ENCODE measurements around the gene MYH14. TPM values are rescaled to one million over a fixed set of nuclear protein-coding genes. Genes with fewer than 3 reads are reported as not detected.

Gene MYH14
- total and polyA plus RNA-seq, 2 of the 4 experiments (the other 2 are of a cell fraction) = not detected

DNA sequence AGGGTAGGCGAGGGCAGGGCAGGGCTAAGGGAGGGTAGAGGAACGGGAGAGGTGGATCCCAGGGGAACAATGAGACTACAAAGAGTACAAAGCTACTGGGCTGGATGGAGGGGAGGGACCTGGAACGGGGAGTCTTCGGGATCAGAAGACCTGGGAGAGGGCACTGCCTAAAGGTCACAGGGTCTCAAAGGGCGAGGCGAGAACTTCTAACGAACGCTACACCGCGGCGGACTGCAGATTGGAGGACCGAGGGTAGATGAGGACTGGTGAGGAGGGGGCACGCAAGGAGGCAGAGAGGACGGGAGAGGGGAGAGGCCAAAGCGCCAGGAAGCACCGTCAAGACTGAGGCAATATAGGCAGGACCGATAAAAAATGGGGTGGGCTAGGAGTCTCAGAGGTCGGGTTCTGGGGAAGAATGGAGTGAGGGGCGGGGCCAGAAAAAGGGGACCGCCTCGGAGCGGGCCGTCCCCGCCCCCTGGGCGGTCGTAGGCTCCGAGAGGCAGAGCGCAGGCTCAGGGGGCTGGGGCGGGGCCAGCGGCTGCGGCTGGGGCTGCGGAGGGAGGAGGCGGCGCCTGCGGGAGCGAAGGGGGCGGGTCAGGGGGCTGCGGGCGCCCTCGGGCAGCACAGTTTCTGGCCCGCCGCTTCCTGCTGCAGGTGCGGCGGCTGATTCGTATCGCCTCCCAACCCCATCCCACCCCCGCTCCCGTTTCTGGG is 127.1 kb downstream of the MYH14 start:
- no peak overlapping the region for H3K18ac ChIP-seq (ENCODE audit: low read depth, low read length)
- H2BK120ac ChIP-seq (ENCODE audit: low read depth, low read length) = no peak overlapping the region
- no peaks in the 10 kb centered on the region for H3K4me1 ChIP-seq (ENCODE audit: control insufficient read depth, insufficient read depth, low read length)
- BruUV-seq (replicated peaks) = no TSS peak
- H2AK5ac ChIP-seq (ENCODE audit: low read depth, low read length) = no peak overlapping the region
- no peaks in the 10 kb centered on the region for H3K79me1 ChIP-seq (ENCODE audit: low read depth in 1 of 2, low read length in 2 of 2)
- 2% methylated on average over 29 of the region's 48 CpGs; no CpG with 5 or more reads in 1 of the 2 experiments for WGBS, 2 experiments (ENCODE audit: extremely low coverage in 2 of 2, insufficient read length in 1 of 2)
- H3K27ac ChIP-seq (ENCODE audit: insufficient read depth, low read length) = no peak overlapping the region
- no peak overlapping the region for H4K5ac ChIP-seq (ENCODE audit: low read depth, low read length)
- no peak overlapping the region for H3K4ac ChIP-seq (ENCODE audit: low read depth, low read length)
- dilution Hi-C loops (cut with HindIII; ENCODE audit: low sequenced_read_pairs, unreplicated experiment) = no loop called here
- H3K14ac ChIP-seq (replicated peaks; ENCODE audit: low read depth, low read length) = no peak overlapping the region
- H2AK9ac ChIP-seq (replicated peaks; ENCODE audit: low read depth, low read length, poor library complexity) = no peak overlapping the region
- intact Hi-C loops (cut with micrococcal nuclease) = no loop called here
- H3K9me1 ChIP-seq (ENCODE audit: insufficient read depth, low read length) = no peaks in the 10 kb centered on the region; the same call in 1 of the 2 replicates
- no peak overlapping the region for H3K4me3 ChIP-seq (ENCODE audit: insufficient read depth, low read depth, low read length)
- H4K91ac ChIP-seq (ENCODE audit: insufficient read depth, low read depth, low read length) = no peak overlapping the region
- no peak overlapping the region for H3K4me2 ChIP-seq (ENCODE audit: low read depth, low read length)
- peak; percentile 1 for DNase-seq
- H3K9me3 ChIP-seq (ENCODE audit: control insufficient read depth, insufficient read depth, low read length) = peaks cover 11% of the 10 kb centered on the region
- peak; percentile 33 for ATAC-seq (ENCODE audit: low read depth)
- H4K20me1 ChIP-seq (ENCODE audit: insufficient read depth, low read length) = no peaks in the 10 kb centered on the region
- ChIA-PET CTCF (no interaction called here), POLR2A (ENCODE audit: unreplicated experiment) (interaction anchor here (0.5 kb wide), 1 partner anchor 15 kb away, joined by 3 read pairs; no protein-coding TSS in a partner anchor)
- no peak overlapping the region for H4K8ac ChIP-seq (ENCODE audit: low read depth in 2 of 2, low read length in 2 of 2)
- in situ Hi-C loops (cut with MboI; ENCODE audit: low sequenced_read_pairs) = no loop called here
- H3K27me3 ChIP-seq (ENCODE audit: control insufficient read depth, insufficient read depth, low read length) = peaks cover 46% of the 10 kb centered on the region
- H3K36me3 ChIP-seq (ENCODE audit: control insufficient read depth, insufficient read depth, low read length) = no peaks in the 10 kb centered on the region
- H2AFZ ChIP-seq (replicated peaks; ENCODE audit: low read length, poor library complexity) = peak overlapping the region; percentile 9
- H3K56ac ChIP-seq (ENCODE audit: extremely low read depth, insufficient read depth, low read length) = no peak overlapping the region
- no peak overlapping the region for H2BK20ac ChIP-seq (ENCODE audit: low read depth, low read length)
- H2BK5ac ChIP-seq (ENCODE audit: low read depth, low read length, poor library complexity, severe bottlenecking) = no peak overlapping the region
- TF ChIP-seq RCOR1 (IDR thresholded peaks at IDR 0.05; ENCODE audit: insufficient replicate concordance, low read length) (no peak), MXI1 (IDR thresholded peaks at IDR 0.05; ENCODE audit: borderline replicate concordance, low read depth, low read length) (no peak), FOS (IDR thresholded peaks at IDR 0.05; ENCODE audit: low read depth, low read length) (no peak), RFX5 (IDR thresholded peaks at IDR 0.05; ENCODE audit: low read depth, low read length) (no peak), MAZ (IDR thresholded peaks at IDR 0.05; ENCODE audit: borderline replicate concordance, low read depth, low read length) (no peak), NFE2L2 (IDR thresholded peaks at IDR 0.05; ENCODE audit: low read depth, low read length) (no peak), SMC3 (IDR thresholded peaks at IDR 0.05; ENCODE audit: low read depth, low read length) (no peak), MAFK (IDR thresholded peaks at IDR 0.05; ENCODE audit: low read depth, low read length) (no peak), BHLHE40 (IDR thresholded peaks at IDR 0.05; ENCODE audit: low read depth, low read length) (no peak), RAD21 (IDR thresholded peaks at IDR 0.05; ENCODE audit: low read length) (no peak), USF2 (IDR thresholded peaks at IDR 0.05; ENCODE audit: low read depth, low read length) (no peak), CEBPB (IDR thresholded peaks at IDR 0.05; ENCODE audit: low read depth, low read length) (no peak), CHD1 (IDR thresholded peaks at IDR 0.05; ENCODE audit: low read depth, low read length) (no peak), POLR2A (IDR thresholded peaks at IDR 0.05; ENCODE audit: low read depth, low read length) (no peak), ELK1 (IDR thresholded peaks at IDR 0.05; ENCODE audit: borderline replicate concordance, low read depth, low read length) (no peak)
- TF ChIP-seq, protein P1, sequence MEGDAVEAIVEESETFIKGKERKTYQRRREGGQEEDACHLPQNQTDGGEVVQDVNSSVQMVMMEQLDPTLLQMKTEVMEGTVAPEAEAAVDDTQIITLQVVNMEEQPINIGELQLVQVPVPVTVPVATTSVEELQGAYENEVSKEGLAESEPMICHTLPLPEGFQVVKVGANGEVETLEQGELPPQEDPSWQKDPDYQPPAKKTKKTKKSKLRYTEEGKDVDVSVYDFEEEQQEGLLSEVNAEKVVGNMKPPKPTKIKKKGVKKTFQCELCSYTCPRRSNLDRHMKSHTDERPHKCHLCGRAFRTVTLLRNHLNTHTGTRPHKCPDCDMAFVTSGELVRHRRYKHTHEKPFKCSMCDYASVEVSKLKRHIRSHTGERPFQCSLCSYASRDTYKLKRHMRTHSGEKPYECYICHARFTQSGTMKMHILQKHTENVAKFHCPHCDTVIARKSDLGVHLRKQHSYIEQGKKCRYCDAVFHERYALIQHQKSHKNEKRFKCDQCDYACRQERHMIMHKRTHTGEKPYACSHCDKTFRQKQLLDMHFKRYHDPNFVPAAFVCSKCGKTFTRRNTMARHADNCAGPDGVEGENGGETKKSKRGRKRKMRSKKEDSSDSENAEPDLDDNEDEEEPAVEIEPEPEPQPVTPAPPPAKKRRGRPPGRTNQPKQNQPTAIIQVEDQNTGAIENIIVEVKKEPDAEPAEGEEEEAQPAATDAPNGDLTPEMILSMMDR (conservative IDR thresholded peaks at IDR 0.05; ENCODE audit: low read depth, low read length) = no peak
- H2BK15ac ChIP-seq (ENCODE audit: low read depth, low read length) = no peak overlapping the region
- no peak overlapping the region for H3K23ac ChIP-seq (ENCODE audit: low read depth, low read length)
- no peak overlapping the region for H3K9ac ChIP-seq (ENCODE audit: low read depth, low read length)

Data from IMR-90 (cell line).